HG02884 (cell line): Measurements from ENCODE around the gene HRH1.
A peak's percentile ranks its signal among the peaks of the same experiment; 100 is the strongest.

ENCODE experiments used
- ATAC-seq: cut with Tn5 transposase; IDR thresholded peaks from one replicate; pipeline ENCODE4 v1.9.1; 2021; ENCODE audit warnings: mild to moderate bottlenecking, moderate library complexity; ENCODE audit not compliant: unreplicated experiment

HRH1 gene

GRCh38 chr3:11272906-11273574 is 118.7 kb downstream of the HRH1 start:
- ATAC-seq, result no peak

- ATAC-seq, result no peak
Measured at GRCh38 chr3:11273891-11274291, 119.6 kb downstream of the HRH1 start.

GRCh38 chr3:11274566-11275142 is 120.4 kb downstream of the HRH1 start:
- no peak for ATAC-seq

- no peak for ATAC-seq
Measured at GRCh38 chr3:11275926-11276325, 121.6 kb downstream of the HRH1 start.

- ATAC-seq, result no peak
Measured at GRCh38 chr3:11276901-11277300, 122.6 kb downstream of the HRH1 start.

- no peak for ATAC-seq
Measured at GRCh38 chr3:11282250-11283138, 128.2 kb downstream of the HRH1 start.

- no peak for ATAC-seq
Measured at GRCh38 chr3:11283139-11283475, 128.8 kb downstream of the HRH1 start.

- ATAC-seq, result no peak
Measured at GRCh38 chr3:11284011-11284410, 129.7 kb downstream of the HRH1 start.

GRCh38 chr3:11285471-11285870 is 131.2 kb downstream of the HRH1 start:
- ATAC-seq, result no peak

GRCh38 chr3:11287404-11287803 is 133.1 kb downstream of the HRH1 start:
- no peak for ATAC-seq

GRCh38 chr3:11288021-11288491 is 133.8 kb downstream of the HRH1 start:
- ATAC-seq, result no peak

- ATAC-seq, result peak; percentile 77
Measured at GRCh38 chr3:11288786-11289637, 134.7 kb downstream of the HRH1 start.

- no peak for ATAC-seq
Measured at GRCh38 chr3:11289864-11290263, 135.6 kb downstream of the HRH1 start.

- no peak for ATAC-seq
Measured at GRCh38 chr3:11290743-11291680, 136.7 kb downstream of the HRH1 start.

- no peak for ATAC-seq
Measured at GRCh38 chr3:11291808-11292207, 137.5 kb downstream of the HRH1 start.

- ATAC-seq, result no peak
Measured at GRCh38 chr3:11297126-11297525, 142.8 kb downstream of the HRH1 start.

- ATAC-seq, result peak; percentile 69
Measured at GRCh38 chr3:11300970-11301369, 146.7 kb downstream of the HRH1 start.

- ATAC-seq, result no peak
Measured at GRCh38 chr3:11302444-11302843, 148.2 kb downstream of the HRH1 start.

GRCh38 chr3:11304175-11304574 is 149.9 kb downstream of the HRH1 start:
- no peak for ATAC-seq

GRCh38 chr3:11305509-11305908 is 151.2 kb downstream of the HRH1 start:
- no peak for ATAC-seq
